Renal pelvis (tissue), 3 donors: ENCODE measurements around the gene ARL2BP. TPM values are rescaled to one million over a fixed set of nuclear protein-coding genes. Genes with fewer than 3 reads are reported as not detected.

ENCODE experiments used
- polyA plus RNA-seq, 3 donors: library from polyadenylated mRNA; unstranded; fragments of 120-200 nt; gene quantifications; one replicate each; pipeline ENCODE4 v1.2.1, GENCODE V29; 2013; ENCODE audit not compliant: insufficient read length in 3 of 3

The ARL2BP gene
- polyA plus RNA-seq, 3 donors: 70.7 to 71.1 (median 70.9) TPM

Other genes starting within 250 kb of the ARL2BP start
- gene CPNE2, start 152.7 kb upstream of the ARL2BP start, polyA plus RNA-seq: 10 to 100 TPM; 35.1 to 40.3 (median 36.4) TPM
- 100 to 1,000 TPM in 2 of 3 donors, 10 to 100 TPM in 1; 97.8 to 135 (median 124) TPM for gene PSME3IP1, start 59.2 kb upstream of the ARL2BP start, polyA plus RNA-seq
- 10 to 100 TPM; 44.2 to 50.3 (median 44.7) TPM for gene RSPRY1, start 58.9 kb upstream of the ARL2BP start, polyA plus RNA-seq
- gene PLLP, start 39.4 kb downstream of the ARL2BP start, polyA plus RNA-seq: 10 to 100 TPM; 22.5 to 26.6 (median 24.7) TPM
- under 1 TPM; 0.06 to 0.18 (median 0.13) TPM for gene CCL22, start 113.5 kb downstream of the ARL2BP start, polyA plus RNA-seq
- 10 to 100 TPM; 30.3 to 33.2 (median 32.3) TPM for gene CX3CL1, start 127.2 kb downstream of the ARL2BP start, polyA plus RNA-seq
- under 1 TPM in 2 of 3 donors, not detected in 1; 0.21 to 0.43 TPM for gene CCL17, start 159.5 kb downstream of the ARL2BP start, polyA plus RNA-seq
- gene CIAPIN1, start 202.1 kb downstream of the ARL2BP start, polyA plus RNA-seq: 100 to 1,000 TPM in 1 of 3 donors, 10 to 100 TPM in 2; 95.5 to 100 (median 98.5) TPM
- gene COQ9, start 202.2 kb downstream of the ARL2BP start, polyA plus RNA-seq: 100 to 1,000 TPM; 100 to 114 (median 114) TPM
- gene POLR2C, start 217.4 kb downstream of the ARL2BP start, polyA plus RNA-seq: 10 to 100 TPM; 84.1 to 87.3 (median 86.4) TPM
- 10 to 100 TPM; 34.3 to 36.8 (median 35.0) TPM for gene DOK4, start 241.2 kb downstream of the ARL2BP start, polyA plus RNA-seq